HAP-1 (cell line): ENCODE measurements around the gene TTLL7.
A peak's percentile ranks its signal among the peaks of the same experiment; 100 is the strongest.

Experiments used
- DNase-seq, 2 experiments: peaks; one replicate each; pipeline ENCODE4 v3.0.0-alpha.2; 2016 to 2020; ENCODE audit warnings: low spot score in 2 of 2
- H3K27me3 ChIP-seq: fragments of 250-450 bp; sonication (Bioruptor Pico); 2 replicates; pipeline ENCODE4 v1.5.1; 2020; ENCODE audit warnings: low read depth, mild to moderate bottlenecking, moderate library complexity
- H3K36me3 ChIP-seq: fragments of 250-450 bp; sonication (Bioruptor Pico); replicated peaks from 2 replicates; pipeline ENCODE4 v1.5.1; 2020; ENCODE audit warnings: mild to moderate bottlenecking
- H3K4me1 ChIP-seq: fragments of 250-450 bp; sonication (Bioruptor Pico); 2 replicates; pipeline ENCODE4 v1.5.1; 2020; ENCODE audit warnings: mild to moderate bottlenecking
- H3K4me3 ChIP-seq: fragments of 250-450 bp; sonication (Bioruptor Pico); 2 replicates; pipeline ENCODE4 v1.5.1; 2020; ENCODE audit warnings: mild to moderate bottlenecking, moderate library complexity
- H3K9me3 ChIP-seq: fragments of 250-450 bp; sonication (Bioruptor Pico); 2 replicates; pipeline ENCODE4 v1.5.1; 2020; ENCODE audit warnings: mild to moderate bottlenecking, moderate library complexity
- in situ Hi-C: fragments of 300-500 bp; cut with MboI; formaldehyde crosslinking; loops from 3 replicates; pipeline ENCODE4 v1.14.3; 2020; ENCODE audit warnings: low sequenced_read_pairs, inconsistent platforms, mixed read lengths

The TTLL7 gene

DNA sequence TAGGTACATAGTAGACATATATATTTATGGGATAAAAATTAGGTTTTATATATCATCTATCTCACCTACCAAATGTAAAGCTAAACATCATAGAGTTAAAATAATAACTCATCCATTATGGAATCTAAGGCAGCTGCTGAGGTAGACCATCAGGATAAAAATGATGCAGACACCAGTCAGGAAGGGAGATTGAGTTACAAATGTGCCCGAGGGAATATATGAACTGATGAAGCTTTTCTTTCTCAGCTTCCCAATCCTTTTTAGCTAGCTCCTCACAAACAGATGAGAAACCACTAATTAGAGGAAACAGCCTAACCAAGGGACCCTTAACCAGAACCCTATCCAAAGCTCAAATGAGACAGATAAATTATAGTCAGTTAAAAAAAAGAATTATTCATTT, 20.9 kb downstream of the TTLL7 start:
- Histone ChIP-seq H3K36me3 (no peaks in the 10 kb centered on the region), H3K4me3 (no peak overlapping the region), H3K9me3 (no peaks in the 10 kb centered on the region), H3K27me3 (no peaks in the 10 kb centered on the region), H3K4me1 (no peaks in the 10 kb centered on the region)
- in situ Hi-C loops: no loop called here
- no peak for DNase-seq

DNA sequence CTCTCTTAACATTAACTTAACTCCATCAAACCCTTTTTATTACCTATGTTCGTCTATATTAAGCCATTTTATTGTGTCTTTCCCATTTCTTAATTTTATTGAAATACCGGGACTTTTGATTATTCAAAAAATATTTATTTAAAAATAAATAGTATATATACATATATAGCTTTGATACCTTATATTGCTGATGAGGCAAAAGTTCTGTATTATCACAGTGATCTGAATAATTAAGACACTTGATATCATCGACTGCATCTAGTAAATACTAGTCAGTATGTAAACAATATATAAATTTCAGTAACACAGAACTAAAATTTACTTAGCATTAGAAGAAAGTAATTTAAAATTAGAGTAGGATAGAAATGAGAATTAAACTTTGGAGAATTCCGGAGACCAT, 22.0 kb downstream of the TTLL7 start:
- in situ Hi-C loops: no loop called here
- Histone ChIP-seq H3K4me3 (no peak overlapping the region), H3K36me3 (no peaks in the 10 kb centered on the region), H3K4me1 (no peaks in the 10 kb centered on the region), H3K9me3 (no peaks in the 10 kb centered on the region), H3K27me3 (no peaks in the 10 kb centered on the region)
- DNase-seq: no peak

DNA sequence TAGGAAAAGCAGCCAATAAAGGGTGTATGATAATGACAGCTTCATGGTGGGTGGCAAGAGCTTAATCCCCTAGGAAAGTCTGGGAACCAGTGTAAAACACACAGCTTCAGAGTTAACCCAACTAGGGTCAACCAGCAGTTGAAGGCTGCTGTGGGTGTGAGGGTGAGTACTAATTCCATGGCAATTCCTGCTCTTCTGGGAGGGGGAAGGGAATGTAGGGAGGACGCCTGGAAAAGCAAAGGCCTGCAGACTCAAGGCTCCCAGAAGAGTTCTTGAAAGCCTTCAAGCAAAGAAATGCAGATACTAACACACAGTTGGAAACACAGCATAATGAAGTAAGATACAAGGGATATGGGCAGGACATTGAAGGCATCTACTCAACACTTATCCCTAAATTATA, 28.1 kb downstream of the TTLL7 start:
- no peaks in the 10 kb centered on the region for H3K4me1 ChIP-seq
- in situ Hi-C loops: no loop called here
- no peaks in the 10 kb centered on the region for H3K27me3 ChIP-seq
- H3K4me3 ChIP-seq: no peak overlapping the region
- H3K36me3 ChIP-seq: no peaks in the 10 kb centered on the region
- H3K9me3 ChIP-seq: no peaks in the 10 kb centered on the region
- no peak for DNase-seq

DNA sequence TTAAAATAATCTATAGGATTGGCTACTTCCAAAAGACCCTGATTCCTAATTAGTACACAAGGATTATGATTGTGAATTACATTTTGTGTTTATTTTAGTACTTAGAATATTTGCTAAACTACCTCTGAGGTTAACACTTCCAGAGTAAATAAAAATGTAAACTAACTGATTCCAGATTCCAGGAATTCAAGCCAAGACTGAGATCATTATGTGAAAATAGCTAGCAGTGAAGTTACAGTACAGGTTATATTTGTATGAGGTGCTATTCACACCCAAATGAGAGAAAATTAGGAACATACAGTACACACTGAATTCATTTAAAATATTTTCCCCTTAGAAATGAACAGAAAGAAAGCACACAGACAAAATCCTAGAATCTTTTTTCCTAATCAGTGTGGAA, 28.8 kb downstream of the TTLL7 start:
- in situ Hi-C loops: no loop called here
- Histone ChIP-seq H3K4me1 (no peaks in the 10 kb centered on the region), H3K36me3 (no peaks in the 10 kb centered on the region), H3K4me3 (no peak overlapping the region), H3K9me3 (no peaks in the 10 kb centered on the region), H3K27me3 (no peaks in the 10 kb centered on the region)
- DNase-seq: no peak

DNA sequence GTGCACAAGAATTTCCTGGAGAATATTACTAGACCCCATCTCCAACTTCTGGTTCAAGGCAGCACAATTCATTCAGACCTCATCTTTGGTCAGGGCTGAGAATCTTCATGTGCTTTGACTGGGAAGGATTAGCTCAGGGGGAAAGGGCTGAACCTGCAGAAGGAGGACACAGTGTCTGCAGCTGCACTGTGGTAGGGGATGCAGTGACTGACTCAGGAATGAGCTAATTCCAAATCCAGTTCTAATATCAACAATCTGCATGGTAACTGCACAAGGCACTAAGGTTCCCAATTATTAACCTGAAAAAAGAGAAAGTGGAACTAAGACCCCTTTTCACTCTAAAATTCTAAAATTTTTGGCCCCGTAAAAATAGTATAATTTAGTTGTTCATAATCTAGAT, 31.6 kb downstream of the TTLL7 start:
- H3K4me3 ChIP-seq: no peak overlapping the region
- no peaks in the 10 kb centered on the region for H3K9me3 ChIP-seq
- H3K4me1 ChIP-seq: no peaks in the 10 kb centered on the region
- H3K36me3 ChIP-seq: no peaks in the 10 kb centered on the region
- DNase-seq: no peak
- no peaks in the 10 kb centered on the region for H3K27me3 ChIP-seq
- in situ Hi-C loops: no loop called here

DNA sequence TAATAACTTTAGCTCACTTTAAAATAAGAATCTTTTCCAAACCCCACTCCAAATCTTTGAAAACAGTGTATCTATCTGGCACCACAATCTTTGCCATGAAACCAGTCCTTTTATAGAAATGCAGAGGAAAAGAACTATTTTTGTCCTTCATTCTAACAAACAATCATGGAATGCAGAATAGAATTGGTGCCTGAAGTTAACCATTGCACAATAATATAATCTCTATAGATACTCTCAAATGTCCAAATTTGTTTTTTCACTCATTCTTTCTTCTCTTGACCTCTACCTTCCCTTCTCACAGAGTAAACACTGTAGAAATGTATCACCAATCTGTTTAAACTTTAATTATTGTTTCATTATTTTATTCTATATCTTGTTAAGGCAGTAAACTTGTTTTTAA, 34.8 kb downstream of the TTLL7 start:
- H3K27me3 ChIP-seq: no peaks in the 10 kb centered on the region
- in situ Hi-C loops: no loop called here
- peaks cover 4% of the 10 kb centered on the region; the same call in 1 of the 2 replicates for H3K4me1 ChIP-seq
- no peak overlapping the region for H3K4me3 ChIP-seq
- no peak for DNase-seq
- no peaks in the 10 kb centered on the region for H3K9me3 ChIP-seq
- H3K36me3 ChIP-seq: no peaks in the 10 kb centered on the region

DNA sequence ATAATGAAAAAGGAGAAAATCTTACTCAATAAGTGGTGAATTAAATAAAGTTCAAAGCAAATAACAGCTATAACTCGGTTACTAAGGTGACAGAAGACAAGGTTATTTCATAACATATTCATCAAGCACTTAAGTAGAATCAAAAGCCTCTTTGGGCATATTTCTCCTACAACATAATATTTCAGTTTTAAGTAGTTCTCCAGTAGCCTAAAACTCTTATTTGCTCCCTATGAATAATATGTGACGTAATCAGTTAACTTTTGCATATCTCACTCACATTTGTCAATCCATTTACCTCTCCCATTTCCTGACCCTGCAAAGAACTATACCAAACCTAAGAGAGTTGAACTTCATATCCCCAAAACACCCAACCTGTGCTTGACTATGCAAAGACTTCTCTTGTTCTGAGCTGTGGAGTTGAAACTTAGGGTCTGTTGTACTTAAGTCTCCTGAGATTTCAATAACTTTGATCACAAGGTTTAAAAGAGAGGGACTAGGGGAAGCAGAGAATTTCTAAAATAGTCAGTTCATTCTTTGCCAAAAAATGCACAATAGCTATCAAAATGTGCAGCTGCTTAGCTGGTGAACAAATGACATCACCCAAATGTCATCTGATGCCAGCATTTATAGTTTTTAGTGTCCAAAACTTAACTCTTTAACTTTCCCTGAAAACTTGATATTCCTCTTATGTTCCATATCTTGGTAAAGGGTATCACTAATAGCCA, 37.2 kb downstream of the TTLL7 start:
- Histone ChIP-seq H3K4me3 (no peak overlapping the region), H3K9me3 (no peaks in the 10 kb centered on the region), H3K4me1 (peaks cover 4% of the 10 kb centered on the region; the same call in 1 of the 2 replicates), H3K36me3 (no peaks in the 10 kb centered on the region), H3K27me3 (no peaks in the 10 kb centered on the region)
- no peak for DNase-seq
- in situ Hi-C loops: no loop called here

DNA sequence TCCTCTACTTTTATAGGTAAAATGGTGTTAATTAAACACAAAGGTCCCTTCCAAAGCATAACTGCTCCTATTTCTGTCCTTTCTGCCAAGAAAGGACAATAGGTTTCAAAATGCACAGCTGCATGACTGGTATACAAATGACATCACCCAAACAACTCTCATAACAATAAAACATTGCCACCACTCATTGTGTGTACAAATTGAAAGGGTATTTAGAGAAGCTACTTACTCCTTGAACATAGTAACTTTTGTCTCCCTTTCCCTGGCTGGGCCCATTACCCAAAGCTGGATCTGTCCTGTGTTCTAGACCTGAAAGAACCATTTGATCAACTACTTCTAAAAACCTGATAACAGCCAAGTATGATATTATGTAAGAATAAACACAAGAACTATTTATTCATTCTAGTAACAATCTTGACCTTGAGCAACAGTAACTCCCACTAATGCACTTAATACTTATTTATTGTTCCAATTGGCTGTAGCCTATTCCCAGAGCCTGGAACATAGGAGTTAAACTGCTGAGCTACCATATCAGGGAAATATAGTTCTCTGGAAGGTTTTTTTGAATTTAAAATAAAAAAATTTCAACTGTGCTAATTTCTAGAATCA, 38.2 kb downstream of the TTLL7 start:
- Histone ChIP-seq H3K4me3 (no peak overlapping the region), H3K4me1 (peaks cover 4% of the 10 kb centered on the region; the same call in 1 of the 2 replicates), H3K27me3 (no peaks in the 10 kb centered on the region), H3K9me3 (no peaks in the 10 kb centered on the region), H3K36me3 (no peaks in the 10 kb centered on the region)
- in situ Hi-C loops: no loop called here
- no peak for DNase-seq

DNA sequence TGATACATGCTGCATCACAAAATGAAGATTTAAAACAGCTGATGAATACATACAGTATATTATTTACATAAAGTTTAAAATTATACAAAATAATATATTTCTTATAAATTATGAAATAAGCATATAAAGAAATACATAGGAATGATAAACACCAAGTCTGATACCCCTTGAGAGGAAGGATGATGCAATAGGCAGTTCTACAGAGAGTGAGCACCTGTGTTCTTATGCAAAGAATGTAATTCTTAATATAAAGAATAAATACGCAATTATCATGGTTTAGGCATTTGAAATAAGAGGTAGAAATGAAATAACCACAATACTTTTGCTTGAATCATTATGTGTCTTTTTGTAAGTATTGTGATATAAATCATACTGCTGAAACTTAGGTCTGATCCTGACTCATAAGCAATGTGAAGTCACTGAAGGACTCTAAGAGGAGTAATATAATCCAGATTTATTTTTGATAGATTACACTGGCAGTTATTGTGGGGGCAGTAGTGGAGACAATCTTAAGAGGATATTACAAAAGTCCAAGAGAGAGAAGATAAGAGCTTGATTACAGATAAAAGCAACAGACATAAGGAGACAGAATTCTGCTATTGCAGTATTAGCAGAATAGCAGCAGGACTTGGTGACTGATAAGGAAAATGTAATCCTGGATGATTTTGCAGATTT, 39.0 kb downstream of the TTLL7 start:
- in situ Hi-C loops: no loop called here
- Histone ChIP-seq H3K27me3 (no peaks in the 10 kb centered on the region), H3K9me3 (no peaks in the 10 kb centered on the region), H3K4me1 (peaks cover 6% of the 10 kb centered on the region), H3K36me3 (no peaks in the 10 kb centered on the region), H3K4me3 (no peak overlapping the region)
- no peak for DNase-seq

DNA sequence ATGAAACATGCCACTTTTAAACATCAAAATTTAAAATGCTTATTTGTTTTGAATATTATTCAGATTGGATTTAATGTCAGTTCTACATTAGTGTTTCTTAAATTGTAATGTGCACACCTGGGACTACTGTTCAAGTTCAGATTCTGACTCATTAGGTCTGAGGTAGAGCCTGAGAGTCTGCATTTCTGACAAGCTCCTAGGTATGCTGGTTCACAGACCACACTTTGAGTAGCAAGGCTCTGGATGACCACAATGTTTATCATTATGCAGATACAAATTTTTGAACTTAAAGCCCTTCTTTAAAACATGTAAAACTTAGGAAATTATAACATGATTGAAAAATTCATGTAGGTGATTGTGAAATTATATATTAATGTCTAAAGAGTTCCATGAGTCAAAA, 40.2 kb downstream of the TTLL7 start:
- DNase-seq: no peak
- Histone ChIP-seq H3K27me3 (no peaks in the 10 kb centered on the region), H3K4me3 (no peak overlapping the region), H3K4me1 (peaks cover 18% of the 10 kb centered on the region), H3K36me3 (no peaks in the 10 kb centered on the region), H3K9me3 (no peaks in the 10 kb centered on the region)
- in situ Hi-C loops: no loop called here

DNA sequence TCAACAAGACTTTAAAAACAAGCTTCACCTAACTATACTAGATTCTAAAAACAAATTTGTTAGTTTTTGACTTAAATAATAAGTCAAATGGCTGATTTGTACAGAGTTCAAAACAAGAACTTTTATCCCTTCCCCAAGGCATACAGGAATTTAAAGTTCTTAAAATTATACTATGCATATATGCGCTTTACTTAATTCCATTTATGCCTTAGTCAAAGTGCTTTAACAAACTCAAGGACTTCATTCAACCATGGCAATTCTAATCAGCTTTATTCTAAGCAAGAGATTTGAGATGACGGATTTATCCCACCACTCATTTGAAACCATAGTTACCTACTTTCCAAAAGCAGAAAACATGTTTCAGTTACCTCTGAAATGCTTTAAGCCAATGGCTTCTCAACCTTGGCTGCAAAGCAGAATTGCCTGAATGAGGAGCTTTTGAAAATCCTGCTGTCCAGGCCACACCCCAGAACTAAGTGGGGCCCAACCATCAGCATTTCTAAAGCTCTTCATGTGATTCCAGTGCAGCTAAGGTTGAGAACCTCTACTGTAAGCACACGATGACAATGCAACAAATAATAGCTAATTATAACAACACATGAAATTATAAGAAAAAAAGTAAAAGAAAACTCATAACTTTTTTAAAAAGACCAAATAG, 44.6 kb downstream of the TTLL7 start:
- no peaks in the 10 kb centered on the region for H3K36me3 ChIP-seq
- peak; percentile 55 to 58 for DNase-seq
- H3K27me3 ChIP-seq: no peaks in the 10 kb centered on the region
- no peak overlapping the region for H3K4me3 ChIP-seq
- H3K4me1 ChIP-seq: peaks cover 22% of the 10 kb centered on the region
- H3K9me3 ChIP-seq: no peaks in the 10 kb centered on the region
- in situ Hi-C loops: no loop called here

DNA sequence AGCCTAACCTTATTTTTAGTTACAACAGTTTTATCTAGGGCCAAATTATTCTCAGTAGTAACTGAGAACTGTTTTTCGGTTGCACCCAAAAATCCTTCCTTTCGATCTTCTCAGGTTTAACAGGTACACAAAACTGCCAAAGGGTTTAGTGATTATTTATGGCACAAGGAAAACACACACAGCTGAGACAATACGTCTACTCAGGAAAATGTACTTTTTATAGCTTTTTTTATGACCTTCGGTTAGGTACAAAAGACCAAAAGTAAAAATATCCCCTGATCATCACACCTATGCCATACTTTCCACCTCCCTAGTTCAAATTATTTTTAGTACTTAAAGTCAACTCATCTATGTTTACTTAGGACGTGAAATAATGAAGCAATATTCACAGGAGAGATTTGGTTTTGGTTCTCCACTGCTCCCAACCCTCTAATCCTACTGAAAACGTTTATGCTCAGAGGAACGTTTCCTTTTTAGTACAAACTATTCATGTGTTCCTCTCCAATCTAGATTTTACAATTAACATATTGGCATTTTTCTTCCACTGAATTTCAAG, 48.7 kb downstream of the TTLL7 start:
- H3K4me1 ChIP-seq: peaks cover 22% of the 10 kb centered on the region
- H3K9me3 ChIP-seq: no peaks in the 10 kb centered on the region
- in situ Hi-C loops: no loop called here
- no peak for DNase-seq
- no peaks in the 10 kb centered on the region for H3K36me3 ChIP-seq
- H3K4me3 ChIP-seq: no peak overlapping the region
- no peaks in the 10 kb centered on the region for H3K27me3 ChIP-seq

DNA sequence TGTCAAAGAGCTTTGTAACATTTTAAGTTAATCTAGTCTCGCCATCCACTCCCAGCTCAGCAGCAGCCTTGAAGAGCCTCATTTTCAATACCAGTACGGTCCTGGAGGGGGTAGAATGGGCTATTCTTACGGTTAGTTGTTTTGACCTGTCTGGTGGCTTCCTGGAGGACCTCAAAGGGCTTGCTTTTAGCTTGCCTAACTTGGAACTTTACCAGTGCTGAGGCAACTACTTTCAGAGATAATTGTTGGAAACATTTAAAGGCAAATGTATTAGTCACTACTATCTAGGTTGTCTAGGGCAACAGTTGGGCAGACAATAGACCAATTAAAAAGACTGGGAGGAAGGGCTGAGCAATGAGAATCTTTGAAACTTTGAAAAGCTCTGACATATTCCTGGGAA, 56.0 kb downstream of the TTLL7 start:
- in situ Hi-C loops: no loop called here
- DNase-seq: no peak
- no peak overlapping the region for H3K4me3 ChIP-seq
- no peaks in the 10 kb centered on the region; the same call in 1 of the 2 replicates for H3K36me3 ChIP-seq
- no peaks in the 10 kb centered on the region for H3K9me3 ChIP-seq
- no peaks in the 10 kb centered on the region for H3K4me1 ChIP-seq
- H3K27me3 ChIP-seq: no peaks in the 10 kb centered on the region

DNA sequence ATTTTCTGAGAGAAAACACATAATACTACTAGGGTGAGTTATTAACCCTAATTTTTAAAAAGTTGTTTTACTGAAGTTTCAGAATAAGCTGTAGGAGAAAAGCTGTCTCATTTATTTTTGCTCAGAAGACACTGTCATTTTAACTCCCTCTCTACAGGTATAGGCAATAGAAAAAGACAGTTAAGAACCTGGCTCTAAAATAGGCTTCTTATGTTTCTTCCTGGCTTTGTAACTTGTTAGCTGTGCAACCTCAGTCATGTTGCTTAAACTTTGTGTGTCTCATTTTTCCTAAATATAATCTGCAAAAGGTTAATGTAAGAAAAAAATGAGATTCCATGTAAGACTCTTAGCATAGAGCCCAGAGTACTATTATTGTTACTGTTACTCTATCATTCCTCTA, 64.4 kb downstream of the TTLL7 start:
- no peaks in the 10 kb centered on the region for H3K27me3 ChIP-seq
- no peak for DNase-seq
- no peak overlapping the region for H3K4me3 ChIP-seq
- in situ Hi-C loops: no loop called here
- no peaks in the 10 kb centered on the region for H3K9me3 ChIP-seq
- H3K36me3 ChIP-seq: no peaks in the 10 kb centered on the region
- peaks cover 5% of the 10 kb centered on the region; the same call in 1 of the 2 replicates for H3K4me1 ChIP-seq
